Heart left ventricle (tissue), 16 donors: Measurements from ENCODE around the gene ZNF641. TPM values are rescaled to one million over a fixed set of nuclear protein-coding genes. Genes with fewer than 3 reads are reported as not detected.
A peak's percentile ranks its signal among the peaks of the same experiment; 100 is the strongest.

ENCODE experiments used
- ATAC-seq, 4 donors: fragments of 200-7000 bp; cut with Tn5 transposase; one replicate each; pipeline ENCODE4 v1.9.1; 2020 to 2022; ENCODE audit warnings: moderate library complexity in 4 of 4, mild to moderate bottlenecking in 3 of 4, moderate number of reproducible peaks in 1 of 4
- DNase-seq, 5 donors: peaks; one replicate each; pipeline ENCODE4 v3.0.0-alpha.2; 2020
- H3K27ac ChIP-seq, 12 donors: fragments of 200-600 bp; sonication (generic) in 4 of 12; one replicate each; pipeline versions ENCODE4 v1.5.0 to v1.8.0; 2016 to 2022; ENCODE audit warnings: mild to moderate bottlenecking in 2 of 12
- H3K27me3 ChIP-seq, 9 donors: fragments of 200-600 bp; sonication (generic) in 2 of 9; one replicate each; pipeline versions ENCODE4 v1.5.1 to v1.8.0; 2016 to 2022; ENCODE audit warnings: mild to moderate bottlenecking in 3 of 9
- H3K36me3 ChIP-seq, 9 donors: fragments of 200-600 bp; sonication (generic) in 2 of 9; one replicate each; pipeline versions ENCODE4 v1.5.0 to v1.8.0; 2018 to 2022; ENCODE audit warnings: mild to moderate bottlenecking in 2 of 9
- H3K4me1 ChIP-seq, 12 donors: fragments of 200-600 bp; sonication (generic) in 4 of 12; one replicate each; pipeline versions ENCODE4 v1.5.0 to v1.8.0; 2016 to 2022; ENCODE audit warnings: mild to moderate bottlenecking in 3 of 12
- H3K4me3 ChIP-seq, 12 donors: fragments of 200-600 bp; sonication (generic) in 4 of 12; one replicate each; pipeline versions ENCODE4 v1.5.0 to v1.8.0; 2017 to 2022; ENCODE audit warnings: mild to moderate bottlenecking in 9 of 12, moderate library complexity in 4 of 12
- H3K9me3 ChIP-seq, 12 donors: fragments of 200-600 bp; sonication (generic) in 4 of 12; one replicate each; pipeline versions ENCODE4 v1.5.0 to v1.8.0; 2016 to 2022; ENCODE audit warnings: mild to moderate bottlenecking in 1 of 12
- POLR2A ChIP-seq, 2 donors: fragments of 450-650 bp; IDR thresholded peaks; one replicate each; pipeline ENCODE4 v1.6.1; 2017; ENCODE audit warnings: antibody characterized with exemption in 2 of 2, mild to moderate bottlenecking in 2 of 2, moderate library complexity in 2 of 2
- WGBS, 4 donors: extraction: QIAGEN DNeasy Blood & Tissue Kit in 2 of 4; methylation state at CpG; one replicate each; pipeline versions ENCODE4 v1.1.5 to v1.1.7; 2013 to 2018; 5-methylcytosine and 5-hydroxymethylcytosine counted together
- intact Hi-C, 10 donors: fragments of 100-400 bp; cut with DNase I; formaldehyde crosslinking; loops; one replicate each; pipeline versions ENCODE4 v1.11.1 to v1.14.2; 2022
- polyA plus RNA-seq, 2 donors: library from polyadenylated mRNA; stranded (reverse); fragments of 200-250 nt; gene quantifications; one replicate each; pipeline ENCODE4 v1.2.3, GENCODE V29; 2013
- total RNA-seq, 9 donors: library from RNA; depleted of rRNA in 2 of 9; stranded (reverse); fragments of >200 nt in 2 of 9; fragmentation: NEBNext Ultra II Directional in 3 of 9; extraction: Animal tissue kit (Norgen Biotek cat#: 25700) in 3 of 9; gene quantifications; one replicate each; pipeline versions ENCODE4 v1.1.0 to v1.2.4, GENCODE V29; 2016 to 2023
- TF ChIP-seq, protein P1 (sequence below), 12 donors: fragments of 200-600 bp; sonication (generic) in 4 of 12; IDR thresholded peaks; one replicate each; pipeline versions ENCODE4 v1.5.0 to v1.8.0; 2018 to 2022; ENCODE audit warnings: antibody characterized with exemption in 12 of 12, mild to moderate bottlenecking in 5 of 12
- donor health status: ischemic (EF 13 %, LVEDD 7.1; RV severe dilation, severe dysfunction).
- donor health status: healthy with polysubstance abuse.
- donor health status: DM: no; HTN: yes; CAD: no.
- donor health status: DM: no; HTN: no; CAD: no.
- donor health status: ischemic (EF 25% LVEDD 6.9; RV normal size, moderate dysfunction).
- donor health status: ischemic (EF 25% LVEDD 5.7; RV mildly dilated, moderate dysfunction).
- donor health status: healthy.
- donor health status: DM: yes; HTN: yes; CAD: no.
- donor health status: ischemic (EF 35%, LVEDD 5.7; RV mildly dilated, moderate dysfunction).
- donor health status: nonischemic (EF 11% LVEDD 7.7; RV severe dilation, severe dysfunction).
- donor health status: DM: yes; HTN: yes; CAD: no.
- donor health status: PGD.
- donor health status: ischemic (EF 29% LVEDD 5.4; RV normal size, mild dysfunction).
- donor health status: nonischemic (EF 23%, LVEDD 6.1; RV moderate dilation, normal function).

The ZNF641 gene
- total and polyA plus RNA-seq, 11 donors, result 6.9 to 21.1 (median 15.1) TPM

DNA sequence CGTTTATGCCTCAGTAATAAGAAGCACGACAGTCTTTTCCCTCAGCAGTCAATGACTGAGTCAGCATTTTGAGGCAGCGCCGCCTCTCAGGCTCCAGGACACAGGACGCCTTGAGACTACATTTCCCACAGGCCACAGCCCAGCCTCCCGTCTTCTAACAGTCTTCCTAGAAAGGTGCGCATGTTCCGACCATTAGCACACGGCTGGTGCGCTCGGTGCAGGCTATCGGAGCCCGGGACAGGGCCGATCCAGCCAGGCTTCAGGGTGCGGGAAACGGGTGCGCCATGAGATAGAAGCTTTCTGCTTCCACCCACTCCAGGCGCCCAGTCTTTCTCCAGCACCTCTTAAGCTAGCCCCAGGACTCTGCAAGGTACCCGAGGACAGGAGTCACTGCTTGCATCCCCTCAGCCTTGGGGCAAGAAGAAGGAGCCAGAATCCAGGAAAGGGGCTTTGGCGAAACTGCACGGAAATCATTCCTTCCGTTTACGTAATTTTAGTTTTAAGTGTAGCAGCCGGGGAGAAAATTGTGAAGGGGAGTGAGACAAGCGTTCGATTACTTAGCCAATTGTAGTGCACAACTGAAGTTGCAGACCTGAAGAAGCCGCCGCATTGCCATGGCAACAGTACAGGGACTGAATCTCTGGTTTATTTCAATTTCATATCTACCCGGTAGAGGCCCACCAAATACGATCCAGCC is 54.0 kb downstream of the ZNF641 start:
- TF ChIP-seq, protein P1, sequence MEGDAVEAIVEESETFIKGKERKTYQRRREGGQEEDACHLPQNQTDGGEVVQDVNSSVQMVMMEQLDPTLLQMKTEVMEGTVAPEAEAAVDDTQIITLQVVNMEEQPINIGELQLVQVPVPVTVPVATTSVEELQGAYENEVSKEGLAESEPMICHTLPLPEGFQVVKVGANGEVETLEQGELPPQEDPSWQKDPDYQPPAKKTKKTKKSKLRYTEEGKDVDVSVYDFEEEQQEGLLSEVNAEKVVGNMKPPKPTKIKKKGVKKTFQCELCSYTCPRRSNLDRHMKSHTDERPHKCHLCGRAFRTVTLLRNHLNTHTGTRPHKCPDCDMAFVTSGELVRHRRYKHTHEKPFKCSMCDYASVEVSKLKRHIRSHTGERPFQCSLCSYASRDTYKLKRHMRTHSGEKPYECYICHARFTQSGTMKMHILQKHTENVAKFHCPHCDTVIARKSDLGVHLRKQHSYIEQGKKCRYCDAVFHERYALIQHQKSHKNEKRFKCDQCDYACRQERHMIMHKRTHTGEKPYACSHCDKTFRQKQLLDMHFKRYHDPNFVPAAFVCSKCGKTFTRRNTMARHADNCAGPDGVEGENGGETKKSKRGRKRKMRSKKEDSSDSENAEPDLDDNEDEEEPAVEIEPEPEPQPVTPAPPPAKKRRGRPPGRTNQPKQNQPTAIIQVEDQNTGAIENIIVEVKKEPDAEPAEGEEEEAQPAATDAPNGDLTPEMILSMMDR (IDR thresholded peaks at IDR 0.05), result no peak
- peak in 1 of 2 donors; percentile 48 for TF ChIP-seq POLR2A (IDR thresholded peaks at IDR 0.05)
- Histone ChIP-seq H3K27me3 (no peaks in the 10 kb centered on the region), H3K27ac (peak overlapping the region in 5 of 12 donors; percentile 1 to 59 (median 42)), H3K4me1 (peaks cover 0 to 8% (median 0%) of the 10 kb centered on the region in 12 donors), H3K4me3 (peak overlapping the region in 11 of 12 donors; percentile 23 to 68 (median 58)), H3K9me3 (no peaks in the 10 kb centered on the region), H3K36me3 (no peaks in the 10 kb centered on the region)
- WGBS, 4 donors, result 9 to 11% (median 9%) methylated on average over 30 of the region's 30 CpGs
- intact Hi-C loops, result loop anchor here in 3 of 10 donors (5.0 to 10.0 kb wide), 3 partner anchors 56 to 158 kb away; partner anchors contain the start of genes OR10AD1 (in 2 of the 3) and ZNF641 (in 1 of the 3)
- ATAC-seq (peak; percentile 97 to 100 (median 100)), DNase-seq (peak; percentile 71 to 86 (median 83))

DNA sequence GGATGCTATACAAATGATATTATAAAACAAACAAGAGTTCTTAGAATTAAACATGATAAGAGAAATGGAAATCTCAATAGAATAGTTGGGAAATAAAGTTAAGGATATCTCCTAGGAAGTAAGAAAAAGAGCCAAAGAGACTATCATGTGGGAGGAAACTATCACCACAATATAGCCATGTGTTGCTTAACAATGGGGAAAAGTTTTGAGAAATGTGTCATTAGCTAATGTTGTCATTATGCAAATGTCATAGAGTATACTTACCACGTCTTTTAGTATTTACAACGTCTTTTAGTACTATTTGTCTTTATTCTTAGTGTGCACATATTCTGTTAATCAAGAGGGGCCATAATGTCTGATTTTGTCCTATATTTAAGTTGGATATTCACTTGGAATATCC is 58.7 kb downstream of the ZNF641 start:
- intact Hi-C loops, result loop anchor here in 3 of 10 donors (10.0 kb wide), 2 partner anchors 87 to 163 kb away; partner anchors contain the start of gene OR10AD1 (in 2 of the 3)
- DNase-seq (no peak), ATAC-seq (no peak)
- peaks cover 0 to 4% (median 0%) of the 10 kb centered on the region in 9 donors for H3K27me3 ChIP-seq
- TF ChIP-seq POLR2A (IDR thresholded peaks at IDR 0.05), result no peak
- TF ChIP-seq, protein P1 (IDR thresholded peaks at IDR 0.05), result no peak
- H3K4me3 ChIP-seq, result no peak overlapping the region
- H3K36me3 ChIP-seq, result no peaks in the 10 kb centered on the region
- H3K9me3 ChIP-seq, result no peaks in the 10 kb centered on the region
- H3K4me1 ChIP-seq, result peaks cover 0 to 5% (median 0%) of the 10 kb centered on the region in 12 donors
- WGBS, 4 donors, result 41 to 50% (median 45%) methylated on average over 2 of the region's 2 CpGs
- H3K27ac ChIP-seq, result no peak overlapping the region

DNA sequence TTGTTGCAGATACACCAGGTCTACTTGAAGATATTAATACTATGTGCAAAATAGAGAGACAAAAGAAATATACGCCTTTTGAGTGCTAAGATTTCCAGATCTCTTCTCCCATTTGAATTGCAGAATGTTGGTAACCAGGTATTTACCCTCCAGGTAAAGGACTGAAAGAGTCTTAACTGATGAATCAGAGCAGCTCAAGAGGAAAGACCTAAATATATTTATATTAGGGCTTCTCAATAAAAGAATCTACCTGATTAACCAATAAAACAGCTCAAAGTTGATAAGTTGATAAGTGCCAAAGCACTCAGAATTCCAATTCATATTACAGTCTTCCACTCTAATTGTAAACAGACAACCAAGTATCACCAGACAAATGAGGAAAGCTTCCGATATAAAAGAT is 59.2 kb downstream of the ZNF641 start:
- no peak for DNase-seq
- Histone ChIP-seq H3K27me3 (peaks cover 0 to 4% (median 0%) of the 10 kb centered on the region in 9 donors), H3K9me3 (no peaks in the 10 kb centered on the region), H3K27ac (no peak overlapping the region), H3K36me3 (no peaks in the 10 kb centered on the region), H3K4me1 (peaks cover 0 to 4% (median 0%) of the 10 kb centered on the region in 12 donors), H3K4me3 (no peak overlapping the region)
- intact Hi-C loops, result loop anchor here in 3 of 10 donors (10.0 kb wide), 2 partner anchors 87 to 163 kb away; partner anchors contain the start of gene OR10AD1 (in 2 of the 3)
- WGBS, 4 donors, result 73 to 78% (median 78%) methylated on average over 2 of the region's 2 CpGs
- no peak for TF ChIP-seq POLR2A (IDR thresholded peaks at IDR 0.05)
- TF ChIP-seq, protein P1 (IDR thresholded peaks at IDR 0.05), result no peak
- ATAC-seq, result no peak
